Measurements from ENCODE around the gene ATP1B4.
"Not testable (repeated sequence)": the region's sequence is repeated elsewhere in the genome, so short reads cannot be mapped to it uniquely, and the experiment has no call there.

ATP1B4 gene

DNA sequence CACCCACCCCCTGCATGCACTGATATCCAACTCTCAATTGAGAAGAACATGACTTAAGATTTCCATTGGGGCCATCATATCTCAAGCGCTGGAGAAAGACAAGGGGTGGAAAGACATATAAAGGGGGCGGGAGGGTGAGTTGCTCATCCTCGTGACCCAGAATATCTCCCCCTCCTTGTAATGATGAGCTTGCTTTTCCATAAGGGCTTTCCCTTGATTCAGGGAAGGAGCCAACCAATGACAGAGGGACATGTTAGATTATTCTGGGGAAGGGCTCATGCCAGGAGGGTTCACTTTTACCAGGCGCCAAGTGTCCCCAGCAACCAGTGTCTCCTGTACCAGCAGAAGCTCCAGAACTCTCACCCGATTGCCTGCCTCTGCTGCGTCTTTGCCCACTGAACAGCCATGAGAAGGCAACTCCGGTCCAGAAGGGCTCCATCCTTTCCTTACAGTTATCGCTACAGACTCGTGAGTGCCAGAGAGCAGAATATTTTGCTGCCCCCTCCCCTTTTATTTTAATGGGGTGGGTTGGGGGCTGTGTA lies at the start of gene ATP1B4:
TSS of gene ATP1B4 (plus strand) at position 326 of the 542 bp plus-strand sequence. CDS start at position 406, 80 bp downstream.
- no peak for DNase-seq (ENCODE audit: low read depth)

DNA sequence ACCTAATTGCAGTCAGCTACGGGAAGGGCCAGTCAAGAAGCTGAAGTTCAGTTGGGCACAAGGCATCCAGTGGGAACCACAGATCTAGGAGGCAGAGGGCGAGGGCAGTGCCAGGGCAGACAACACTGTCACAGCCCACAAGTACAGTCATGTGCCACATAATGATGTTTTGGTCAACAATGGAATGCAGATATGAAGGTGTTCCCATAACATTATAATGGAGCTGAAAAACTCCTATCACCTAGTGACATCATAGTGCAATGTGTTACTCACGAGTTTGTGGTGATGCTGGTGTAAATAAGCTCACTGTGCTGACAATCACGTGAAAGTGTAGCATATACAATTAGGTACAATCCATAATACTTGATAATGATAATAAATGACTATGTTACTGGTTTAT lies 46.1 kb upstream of the ATP1B4 start:
- no peak for DNase-seq (ENCODE audit: low read depth)

DNA sequence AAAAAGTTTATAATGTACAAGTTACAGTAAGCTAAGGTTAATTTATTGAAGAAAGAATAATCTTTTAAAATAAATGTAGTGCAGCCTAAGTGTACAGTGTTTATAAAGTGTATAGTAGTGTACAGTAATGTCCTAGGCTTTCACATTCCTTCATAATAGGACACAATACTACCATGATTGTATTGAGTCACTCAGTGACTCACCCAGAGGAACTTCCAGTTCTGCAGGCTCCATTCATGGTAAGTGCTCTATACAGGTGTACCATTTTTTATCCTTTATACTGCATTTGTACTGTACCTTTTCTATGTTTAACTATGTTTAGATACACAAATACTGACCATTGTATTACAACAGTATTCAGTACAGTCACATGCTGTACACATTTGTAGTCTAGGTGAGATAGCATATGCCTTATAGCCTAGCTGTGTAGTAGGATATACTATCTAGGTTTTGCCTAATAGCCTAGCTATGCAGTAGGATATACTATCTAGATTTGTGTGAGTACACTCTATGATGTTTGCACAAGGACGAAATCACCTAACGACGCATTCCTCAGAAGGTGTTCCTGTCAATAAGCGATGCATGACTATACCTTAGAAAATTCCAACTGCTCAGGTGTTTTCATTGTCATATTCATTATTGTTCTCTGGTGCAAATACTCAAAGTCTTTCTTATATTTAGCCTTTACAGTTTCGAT lies 45.2 kb upstream of the ATP1B4 start:
- DNase-seq (ENCODE audit: low read depth) = no peak

DNA sequence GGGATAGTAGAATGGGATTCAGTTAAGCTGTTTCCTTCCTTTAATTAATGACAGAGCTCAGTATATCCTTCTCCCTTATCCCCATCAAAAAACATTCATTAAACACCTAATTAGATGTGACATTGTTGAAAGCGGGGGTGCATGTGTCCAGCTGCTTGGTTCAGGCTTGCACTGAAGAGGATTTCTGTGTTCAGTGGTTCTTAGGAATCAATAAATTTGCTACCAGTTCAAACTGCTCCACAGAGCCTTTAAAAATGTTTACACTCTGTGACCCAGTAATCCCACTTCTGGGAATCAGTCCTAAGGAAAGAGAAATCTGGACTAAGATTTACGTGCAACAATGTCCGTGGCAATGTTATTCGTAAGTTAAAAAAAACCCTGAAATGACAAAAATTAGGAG lies 43.5 kb upstream of the ATP1B4 start:
- DNase-seq (ENCODE audit: low read depth) = no peak

DNA sequence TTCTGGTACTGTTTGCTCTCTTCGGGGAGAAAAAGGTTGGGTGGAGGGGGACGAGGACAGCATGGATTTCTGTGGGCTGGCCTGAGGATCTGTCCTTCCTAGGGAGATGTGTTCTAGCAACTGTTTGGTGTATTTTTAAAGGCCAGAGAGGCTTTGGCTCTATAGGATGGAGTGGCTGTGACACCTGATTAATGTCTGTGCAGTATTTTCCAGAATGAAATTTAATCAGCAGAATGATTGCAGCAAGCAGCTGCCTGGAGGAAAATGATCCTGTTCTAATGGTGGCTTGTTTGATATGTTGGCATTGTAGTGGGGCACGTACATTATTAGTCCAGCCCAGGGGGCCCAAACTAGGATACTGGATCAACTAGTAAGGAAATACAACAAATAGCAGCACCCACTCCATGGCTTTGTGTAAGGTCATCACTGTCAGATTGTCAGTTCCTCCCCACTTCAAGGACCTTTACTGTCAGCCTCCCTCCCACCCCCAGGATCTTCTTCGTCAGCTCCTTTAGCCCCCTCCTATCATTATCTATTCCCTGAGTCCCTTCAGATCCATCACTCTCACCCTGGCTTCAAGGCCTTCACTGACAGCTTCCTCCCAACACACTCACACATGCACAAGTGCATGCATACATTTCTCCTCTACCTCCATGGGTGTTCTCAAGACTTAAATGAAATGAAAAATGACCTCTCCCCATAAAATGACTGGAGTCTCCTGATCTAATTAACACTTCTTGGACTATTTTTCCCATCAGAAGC lies 40.2 kb upstream of the ATP1B4 start:
- DNase-seq (ENCODE audit: low read depth) = no peak

DNA sequence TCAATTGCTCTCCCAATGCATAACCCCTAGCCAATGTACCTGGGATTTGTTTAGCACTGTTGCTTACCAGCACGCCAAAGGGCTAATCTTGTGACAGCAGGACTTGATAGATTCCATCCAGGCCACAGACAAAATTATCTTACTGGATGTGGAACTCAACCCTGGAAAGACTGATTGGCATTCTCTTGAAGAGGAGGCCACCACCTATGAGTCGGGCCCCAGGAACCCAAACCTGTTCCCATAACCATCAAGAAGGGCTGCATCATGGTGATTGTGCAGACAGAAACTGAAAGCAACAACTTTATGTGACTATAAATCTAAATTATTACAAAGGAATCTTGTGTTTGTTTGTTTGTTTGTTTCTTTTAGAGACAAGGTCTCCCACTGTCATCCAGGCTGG lies 30.8 kb upstream of the ATP1B4 start:
- DNase-seq (ENCODE audit: low read depth) = no peak

DNA sequence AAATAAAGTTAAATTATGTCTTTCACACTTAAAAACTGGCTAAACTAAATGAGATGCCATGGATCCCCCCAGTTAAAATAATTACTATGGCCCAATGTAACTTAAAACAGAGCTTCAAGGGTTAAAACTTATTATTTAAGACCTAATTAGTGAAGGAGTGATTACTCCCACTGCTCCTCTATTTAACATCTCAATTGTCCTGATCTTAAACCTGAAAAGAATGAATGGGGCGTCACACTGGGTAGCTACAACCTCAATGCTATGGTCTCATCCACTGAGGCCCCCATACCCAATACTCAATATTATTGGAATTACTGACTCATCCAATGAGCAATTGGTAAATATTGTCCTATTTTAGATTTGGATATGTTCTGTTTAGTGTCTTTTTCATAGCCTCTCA lies 29.5 kb upstream of the ATP1B4 start:
- DNase-seq (ENCODE audit: low read depth) = no peak

DNA sequence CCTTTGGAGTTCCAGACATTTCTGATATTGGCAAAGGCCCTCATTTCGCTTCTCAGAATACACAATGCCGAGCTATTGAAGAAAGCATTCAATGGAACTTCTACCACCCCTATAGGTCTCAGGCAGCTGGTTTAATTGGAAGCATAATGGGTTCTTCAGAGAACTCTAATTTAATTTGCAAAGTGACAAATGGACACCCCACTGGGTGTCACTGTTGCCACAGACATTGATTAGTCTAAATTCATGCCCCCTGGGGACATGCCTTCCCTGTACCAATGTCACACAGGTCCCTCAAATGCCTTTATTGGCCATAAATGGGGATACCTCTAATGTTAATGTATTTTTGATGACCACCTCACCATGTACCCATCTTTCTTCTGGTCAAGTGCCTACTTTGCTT lies 27.7 kb upstream of the ATP1B4 start:
- no peak for DNase-seq (ENCODE audit: low read depth)

DNA sequence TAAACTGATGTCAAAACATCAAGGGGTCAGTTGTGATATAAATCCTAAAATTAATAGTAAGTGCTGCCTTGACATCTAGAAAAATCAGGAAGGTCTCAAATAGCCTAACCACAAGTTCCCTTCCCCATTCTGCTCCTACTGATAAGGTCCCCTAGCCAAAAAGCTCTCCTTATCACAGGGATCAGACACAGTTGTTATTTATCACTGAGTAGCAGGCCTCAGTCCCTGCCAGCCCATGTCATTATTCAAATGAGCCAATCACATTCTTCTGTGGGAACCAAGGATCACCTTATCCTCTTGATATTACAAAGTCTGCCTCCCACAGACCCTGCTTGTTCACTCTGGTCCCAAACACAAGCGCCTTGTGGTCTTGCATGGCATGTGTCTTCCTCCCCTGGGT lies 27.3 kb upstream of the ATP1B4 start:
- DNase-seq (ENCODE audit: low read depth) = no peak

DNA sequence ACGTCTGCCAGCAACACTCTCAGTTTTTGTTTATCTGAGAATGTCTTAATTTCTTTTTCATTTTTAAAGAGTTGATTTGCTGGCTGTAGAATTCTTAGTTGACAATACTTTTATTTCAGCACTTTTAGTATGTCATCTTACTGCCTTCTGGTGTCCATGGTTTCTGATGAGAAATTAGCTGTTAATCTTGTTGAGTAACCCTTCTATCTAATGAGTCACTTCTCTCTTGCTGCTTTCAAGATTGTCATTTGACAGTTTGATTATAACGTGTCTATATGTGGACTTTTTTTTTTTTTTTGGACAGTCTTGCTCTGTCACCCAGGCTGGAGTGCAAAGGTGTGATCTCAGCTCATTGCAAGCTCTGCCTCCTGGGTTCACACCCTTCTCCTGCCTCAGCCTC lies 26.6 kb upstream of the ATP1B4 start:
- DNase-seq (ENCODE audit: low read depth) = no peak

DNA sequence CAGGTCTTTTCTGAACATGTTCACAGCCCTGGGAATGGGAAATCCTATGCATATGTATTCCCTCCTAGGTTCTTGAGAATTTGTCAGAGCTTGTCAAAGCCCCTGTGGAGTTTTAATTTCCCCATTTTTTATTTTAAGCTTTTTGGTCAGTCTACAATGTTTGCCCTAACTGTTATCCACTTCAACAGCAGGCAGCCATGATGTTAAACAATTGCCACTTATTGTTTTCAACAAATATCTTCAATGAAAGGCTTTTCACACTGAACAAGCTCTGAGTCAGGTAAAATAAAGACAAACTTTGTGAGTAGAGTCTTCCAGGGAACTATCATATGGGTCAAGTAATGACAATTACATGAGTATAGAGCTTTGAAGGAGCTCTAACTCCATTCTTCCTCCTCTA lies 25.0 kb upstream of the ATP1B4 start:
- no peak for DNase-seq (ENCODE audit: low read depth)

DNA sequence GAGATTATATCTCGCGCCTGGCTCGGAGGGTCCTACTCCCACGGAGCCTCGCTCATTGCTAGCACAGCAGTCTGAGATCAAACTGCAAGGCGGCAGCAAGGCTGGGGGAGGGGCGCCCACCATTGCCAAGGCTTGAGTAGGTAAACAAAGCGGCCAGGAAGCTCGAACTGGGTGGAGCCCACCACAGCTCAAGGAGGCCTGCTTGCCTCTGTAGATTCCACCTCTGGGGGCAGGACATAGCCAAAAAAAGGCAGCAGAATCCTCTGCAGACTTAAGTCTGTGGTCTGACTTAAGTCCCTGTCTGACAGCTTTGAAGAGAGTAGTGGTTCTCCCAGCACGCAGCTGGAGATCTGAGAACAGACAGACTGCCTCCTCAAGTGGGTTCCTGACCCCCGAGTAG lies 17.3 kb upstream of the ATP1B4 start:
- not testable (repeated sequence) for DNase-seq (ENCODE audit: low read depth)

DNA sequence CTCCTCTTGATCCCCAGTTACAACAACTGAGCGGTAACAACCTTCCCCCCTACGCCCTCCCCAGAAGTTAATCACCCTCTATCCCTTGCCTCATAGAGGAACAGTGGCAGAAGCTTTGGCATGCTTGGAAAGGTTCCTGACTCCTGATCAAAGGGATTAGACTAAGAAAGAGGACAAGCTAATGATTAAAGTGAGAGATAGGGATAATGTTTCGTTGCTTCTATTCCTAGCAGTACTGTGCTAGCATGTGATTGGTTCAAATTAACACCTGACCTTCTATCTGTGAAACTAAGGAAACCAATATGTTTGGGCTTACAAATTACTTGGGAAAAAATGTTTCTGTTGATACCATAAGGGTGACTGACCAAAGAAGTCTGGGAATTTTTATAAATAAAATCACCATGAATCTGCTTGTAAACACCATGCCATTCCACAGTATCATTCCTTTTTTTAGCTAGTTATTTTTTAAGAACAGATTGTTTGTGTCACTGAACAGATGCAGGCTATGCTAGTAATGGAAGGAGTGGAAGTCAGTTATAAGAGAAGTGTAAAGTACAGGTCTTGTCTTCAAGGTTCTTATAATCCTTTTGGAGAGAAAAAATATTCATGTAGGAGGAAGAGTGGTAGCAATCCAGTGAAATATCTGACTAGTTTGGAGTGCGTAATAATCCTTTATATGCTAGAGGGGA lies 11.3 kb upstream of the ATP1B4 start:
- DNase-seq (ENCODE audit: low read depth) = no peak

DNA sequence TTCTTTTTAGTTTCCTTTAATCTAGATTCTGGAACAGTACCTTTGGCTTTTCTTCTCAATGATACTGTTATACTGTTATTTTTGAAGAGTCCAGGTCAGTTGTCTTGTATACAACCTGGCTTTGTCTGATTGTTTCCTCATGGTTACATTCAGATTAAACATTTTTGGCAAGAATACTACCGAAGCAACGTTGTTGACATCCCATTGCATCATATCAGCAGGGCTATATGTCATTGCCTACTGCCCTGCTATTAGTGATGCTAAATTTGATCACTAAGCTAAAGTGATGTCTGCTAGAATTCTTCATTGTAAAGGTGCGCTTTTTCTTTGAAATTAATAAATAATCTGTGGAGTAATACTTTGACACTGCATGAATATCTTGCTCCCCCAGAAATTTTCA lies 5.8 kb upstream of the ATP1B4 start:
- DNase-seq (ENCODE audit: low read depth) = no peak

DNA sequence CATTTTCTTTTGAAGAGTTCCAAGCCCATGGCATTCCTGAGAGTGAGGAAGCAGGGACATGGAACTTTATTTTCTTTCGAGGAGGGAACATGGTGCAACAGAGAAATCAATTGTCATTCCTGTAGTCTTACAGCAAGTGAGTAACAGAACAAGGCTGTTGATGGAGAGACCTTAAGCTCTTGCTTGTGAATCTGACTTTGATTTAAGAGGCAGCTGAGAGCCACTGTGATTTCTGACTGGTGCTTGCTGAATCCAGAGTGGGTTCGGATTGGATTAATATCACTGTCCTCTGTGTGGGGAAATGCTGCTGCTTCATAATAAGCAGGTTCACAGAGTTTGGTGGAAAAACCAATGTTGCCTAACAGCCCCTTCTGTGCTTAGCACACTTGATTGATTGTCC lies 4.7 kb upstream of the ATP1B4 start:
- DNase-seq (ENCODE audit: low read depth) = no peak

DNA sequence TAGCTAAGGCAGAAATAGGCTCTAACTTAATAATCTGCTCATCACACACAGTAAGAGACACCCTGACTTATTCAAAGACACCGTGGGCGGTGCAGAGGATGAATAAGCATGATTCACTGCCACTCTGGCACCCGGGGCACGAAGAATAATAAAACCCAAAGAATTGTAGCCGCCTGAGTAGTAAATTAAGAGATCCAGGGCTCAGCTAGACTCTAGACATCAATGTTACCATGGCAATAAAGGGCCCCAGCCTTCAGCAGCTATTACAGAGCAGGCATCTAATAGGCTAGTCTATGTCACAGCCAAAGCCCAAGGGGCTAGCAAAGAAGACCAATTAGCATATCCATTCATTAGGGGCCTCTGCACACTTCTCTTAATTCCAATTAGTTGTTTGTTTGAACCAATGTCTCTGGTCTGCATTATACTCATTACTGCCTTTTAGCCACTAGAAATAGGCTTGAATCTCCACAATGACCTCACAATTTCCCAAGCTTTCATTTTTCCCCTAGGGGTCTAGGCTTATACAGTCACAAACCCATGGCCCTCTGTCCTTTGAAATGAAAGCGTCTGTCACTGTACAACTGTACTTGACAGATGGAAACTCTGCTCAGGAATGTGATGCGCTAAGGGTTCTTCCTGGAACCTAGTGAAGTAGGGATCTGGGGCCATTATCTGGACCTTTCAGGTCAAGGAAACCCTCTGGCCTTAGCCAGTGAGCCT lies 3.0 kb upstream of the ATP1B4 start:
- peak; percentile 23 for DNase-seq (ENCODE audit: low read depth)

DNA sequence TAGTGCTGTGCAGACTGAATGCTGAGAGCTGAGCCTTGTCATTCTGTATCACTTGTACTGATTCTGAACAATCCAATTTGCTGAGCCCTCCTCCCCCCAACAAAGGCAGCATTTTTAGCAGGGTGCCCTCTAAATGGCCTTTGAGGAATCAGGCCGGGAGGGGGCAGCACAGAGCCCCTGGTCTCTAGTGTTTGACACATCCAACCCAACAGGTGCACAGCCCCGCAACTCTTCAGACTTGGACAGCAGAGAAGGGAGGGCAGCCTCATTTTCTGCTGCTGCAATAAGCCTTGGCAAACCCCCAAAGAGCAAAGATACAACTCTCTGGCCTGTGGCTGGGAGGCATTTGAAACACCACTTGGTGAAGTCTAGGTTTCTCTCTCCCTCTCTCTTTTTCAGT lies 3.4 kb downstream of the ATP1B4 start:
- DNase-seq (ENCODE audit: low read depth) = peak; percentile 11

DNA sequence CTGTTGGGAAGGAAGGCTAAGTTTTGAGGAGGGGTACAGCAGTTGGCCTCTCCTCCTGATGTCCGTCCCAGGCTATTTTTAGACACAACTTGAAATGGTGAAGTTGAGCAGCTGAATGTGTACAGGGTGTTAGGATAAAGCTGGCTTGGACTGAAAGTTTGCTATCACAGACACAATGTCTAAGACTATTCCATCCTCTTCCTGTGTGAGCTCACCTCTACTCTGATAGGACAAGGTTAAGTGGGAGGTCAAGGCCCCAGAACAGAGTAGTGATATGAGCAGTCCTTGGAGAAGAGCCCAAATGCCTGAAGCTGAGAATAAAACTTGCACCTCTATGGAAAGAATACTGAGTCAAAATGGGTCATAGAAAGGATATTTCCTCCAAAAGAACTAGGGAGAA lies 4.1 kb downstream of the ATP1B4 start:
- no peak for DNase-seq (ENCODE audit: low read depth)

DNA sequence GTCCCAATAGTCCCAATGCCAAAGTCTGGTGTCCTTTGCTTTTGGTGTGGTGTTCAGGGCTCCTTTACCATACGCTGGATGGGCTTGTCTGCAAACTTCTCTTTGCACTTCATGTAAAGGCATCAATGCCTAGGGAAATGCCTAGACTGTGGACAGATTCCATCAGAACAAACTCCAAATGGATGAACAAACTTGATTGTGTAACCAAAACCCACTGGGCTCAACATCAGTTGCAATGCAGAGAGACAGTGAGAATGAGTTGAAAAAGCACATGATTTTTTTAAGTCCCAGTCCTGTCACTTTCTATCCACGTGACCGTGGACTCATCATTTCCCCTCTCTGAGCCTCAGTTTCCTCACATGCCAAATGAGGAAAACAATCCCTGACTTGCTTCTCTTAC lies 4.9 kb downstream of the ATP1B4 start:
- no peak for DNase-seq (ENCODE audit: low read depth)

DNA sequence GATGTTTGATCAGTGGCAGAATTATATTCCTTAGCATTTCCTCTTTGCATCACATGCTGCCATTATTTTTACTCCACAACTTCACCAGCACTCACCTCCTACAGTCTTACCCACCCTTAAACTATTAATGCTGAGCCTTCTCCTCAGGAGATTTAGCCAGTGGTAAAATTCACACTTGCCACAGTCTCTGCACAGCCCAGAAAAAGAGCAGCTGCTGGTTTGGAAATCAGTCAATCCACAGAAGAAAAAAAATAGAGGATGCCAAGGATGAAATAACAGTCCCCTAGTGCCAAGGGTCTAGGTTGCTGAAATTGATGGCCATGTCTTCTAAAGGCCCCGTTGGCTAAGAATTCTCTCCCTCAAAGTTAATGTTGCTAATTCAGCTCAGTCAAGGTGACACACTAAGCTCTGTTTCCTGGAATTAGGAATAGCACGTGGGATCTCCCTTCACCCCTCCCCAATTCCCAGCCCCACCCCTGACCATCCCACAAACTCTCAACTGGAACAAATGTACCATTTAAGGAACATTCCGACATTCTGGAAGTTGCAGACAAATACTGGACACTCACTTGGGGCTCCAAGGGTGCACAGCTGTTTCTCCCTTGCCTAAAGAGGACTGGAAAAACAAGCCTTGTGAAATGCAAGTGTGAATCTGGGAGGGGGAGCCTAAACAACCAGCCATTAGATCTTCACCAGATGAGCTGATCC lies 5.7 kb downstream of the ATP1B4 start:
- DNase-seq (ENCODE audit: low read depth) = no peak

DNA sequence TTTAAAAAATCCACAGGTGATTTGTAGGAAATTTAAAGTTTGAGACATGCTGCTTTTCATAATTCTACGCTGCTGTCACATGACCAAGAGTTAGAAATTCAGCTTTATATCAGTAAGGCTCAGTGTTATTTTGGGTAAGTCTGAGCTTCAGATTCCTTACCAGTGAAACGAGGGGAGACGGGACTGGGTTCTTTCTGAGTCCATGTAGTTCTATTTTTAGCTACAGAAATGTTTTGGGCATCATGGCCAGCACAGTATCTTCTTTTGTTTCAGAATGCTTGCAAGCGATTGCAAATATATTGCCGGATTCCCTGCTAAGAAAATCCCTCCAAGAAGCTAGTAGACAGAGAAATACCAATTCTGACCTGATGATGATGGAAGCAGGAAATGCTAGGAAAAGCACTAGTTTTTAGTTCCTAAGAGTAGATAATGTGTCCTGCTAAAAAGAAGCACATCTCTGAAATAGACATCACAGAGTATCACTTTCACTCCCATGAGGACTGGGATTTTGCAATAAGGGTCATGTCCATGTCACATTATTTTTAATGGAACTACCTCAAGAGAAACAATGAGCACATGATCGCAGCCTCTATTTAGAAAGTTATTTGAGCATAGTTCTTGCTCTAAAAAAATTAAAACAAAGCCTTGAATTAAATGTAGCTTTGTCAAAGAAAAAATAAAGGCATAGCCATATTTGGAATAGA lies 10.9 kb downstream of the ATP1B4 start:
- no peak for DNase-seq (ENCODE audit: low read depth)
